Body of pancreas (tissue), 4 donors: Measurements from ENCODE around the gene SLC38A3.

ENCODE experiments used
- POLR2A ChIP-seq, 3 donors: fragments of 450-650 bp; IDR thresholded peaks; one replicate each; pipeline ENCODE4 v1.6.1; 2016; ENCODE audit warnings: antibody characterized with exemption in 3 of 3, mild to moderate bottlenecking in 2 of 3
- TF ChIP-seq, protein P1 (sequence below), 7 experiments: fragments of 450-650 bp in 4 of 7; fragments of 200-600 bp in 3 of 7; sonication (generic) in 3 of 7; IDR thresholded peaks; one replicate each; pipeline ENCODE4 v1.5.1; 2016 to 2019; ENCODE audit warnings: antibody characterized with exemption in 7 of 7

DNA sequence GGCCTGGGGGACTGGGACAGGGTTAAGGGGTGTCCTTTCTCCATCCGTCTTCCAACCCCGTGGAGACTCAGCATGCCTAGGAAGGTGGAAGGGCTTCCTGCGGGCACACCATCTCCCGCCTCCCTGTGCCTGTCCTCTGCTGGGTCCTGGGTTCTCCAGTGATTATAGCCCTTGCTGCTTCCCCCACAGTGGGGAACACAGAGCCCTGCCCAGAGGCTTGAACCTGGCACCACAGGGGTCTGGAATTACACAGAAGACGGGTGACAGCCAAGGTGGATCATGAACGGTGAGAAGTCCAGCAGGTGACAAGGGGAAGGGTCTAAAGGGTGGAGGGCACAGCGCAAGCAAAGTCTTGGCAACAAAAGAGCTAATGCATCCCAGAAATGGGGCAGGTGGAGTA lies 57.7 kb downstream of the SLC38A3 start:
- TF ChIP-seq, protein P1, sequence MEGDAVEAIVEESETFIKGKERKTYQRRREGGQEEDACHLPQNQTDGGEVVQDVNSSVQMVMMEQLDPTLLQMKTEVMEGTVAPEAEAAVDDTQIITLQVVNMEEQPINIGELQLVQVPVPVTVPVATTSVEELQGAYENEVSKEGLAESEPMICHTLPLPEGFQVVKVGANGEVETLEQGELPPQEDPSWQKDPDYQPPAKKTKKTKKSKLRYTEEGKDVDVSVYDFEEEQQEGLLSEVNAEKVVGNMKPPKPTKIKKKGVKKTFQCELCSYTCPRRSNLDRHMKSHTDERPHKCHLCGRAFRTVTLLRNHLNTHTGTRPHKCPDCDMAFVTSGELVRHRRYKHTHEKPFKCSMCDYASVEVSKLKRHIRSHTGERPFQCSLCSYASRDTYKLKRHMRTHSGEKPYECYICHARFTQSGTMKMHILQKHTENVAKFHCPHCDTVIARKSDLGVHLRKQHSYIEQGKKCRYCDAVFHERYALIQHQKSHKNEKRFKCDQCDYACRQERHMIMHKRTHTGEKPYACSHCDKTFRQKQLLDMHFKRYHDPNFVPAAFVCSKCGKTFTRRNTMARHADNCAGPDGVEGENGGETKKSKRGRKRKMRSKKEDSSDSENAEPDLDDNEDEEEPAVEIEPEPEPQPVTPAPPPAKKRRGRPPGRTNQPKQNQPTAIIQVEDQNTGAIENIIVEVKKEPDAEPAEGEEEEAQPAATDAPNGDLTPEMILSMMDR (IDR thresholded peaks at IDR 0.05), result no peak
- TF ChIP-seq POLR2A (IDR thresholded peaks at IDR 0.05), result no peak
